Left ventricle myocardium superior (tissue), 1 donor: ENCODE results near the gene GPS1. TPM values are rescaled to one million over a fixed set of nuclear protein-coding genes. Genes with fewer than 3 reads are reported as not detected.

ENCODE experiments used
- ATAC-seq: fragments of 200-7000 bp; cut with Tn5 transposase; one replicate; pipeline ENCODE4 v1.9.1; 2020; ENCODE audit warnings: mild to moderate bottlenecking, moderate library complexity
- DNase-seq: peaks from one replicate; pipeline ENCODE4 v3.0.0-alpha.2; 2020
- intact Hi-C: fragments of 100-400 bp; cut with micrococcal nuclease; formaldehyde crosslinking; loops from one replicate; pipeline ENCODE4 v1.11.0; 2022
- total RNA-seq: library from RNA; stranded (reverse); fragmentation: NEBNext Ultra II Directional; extraction: Animal tissue kit (Norgen Biotek cat#: 25700); gene quantifications from one replicate; pipeline ENCODE4 v1.2.1, GENCODE V29; 2021
- donor health status: DM: no; HTN: yes; CAD: no; lungs with severe emphysema.

The GPS1 gene
- total RNA-seq, 1 donor from 2014 or later: 90.6 TPM

DNA sequence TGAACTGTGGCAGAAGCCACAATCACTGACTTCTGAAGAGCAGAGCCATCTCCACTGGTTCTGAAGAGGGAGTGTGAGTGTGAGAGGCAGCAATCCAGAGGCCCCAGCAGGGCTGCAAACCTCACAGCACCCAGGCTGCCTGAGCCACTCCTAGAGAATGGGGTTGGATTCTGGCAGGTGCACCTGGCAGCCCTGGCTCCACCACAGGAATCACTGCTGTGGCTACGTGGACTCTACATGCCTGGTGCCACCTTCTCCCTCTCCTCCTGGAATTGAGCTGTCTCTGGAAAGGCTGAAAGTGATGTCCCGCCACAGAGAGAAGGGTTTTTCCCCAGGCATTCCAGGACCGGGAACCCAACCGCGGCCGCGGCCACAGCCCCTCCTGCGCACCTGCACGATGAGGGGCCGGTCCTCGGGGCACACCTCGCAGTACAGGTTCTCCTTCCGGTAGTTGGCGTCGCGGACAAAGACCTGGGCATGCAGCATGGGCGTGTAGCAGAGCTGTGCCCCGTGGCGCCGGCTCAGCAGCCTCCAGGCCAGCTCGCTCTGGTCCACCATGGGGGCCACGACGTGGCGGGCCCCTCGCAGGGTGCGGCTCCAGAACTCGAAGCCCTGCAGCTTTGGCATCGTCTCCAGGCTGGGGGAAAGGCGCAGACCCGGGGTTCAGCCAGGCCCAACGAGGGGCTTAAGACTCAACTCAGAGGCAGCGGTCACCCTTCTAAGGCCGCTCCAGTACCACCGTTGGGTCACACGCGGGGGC lies 12.9 kb downstream of the GPS1 start:
- DNase-seq (no peak), ATAC-seq (no peak)
- intact Hi-C loops: no loop called here

DNA sequence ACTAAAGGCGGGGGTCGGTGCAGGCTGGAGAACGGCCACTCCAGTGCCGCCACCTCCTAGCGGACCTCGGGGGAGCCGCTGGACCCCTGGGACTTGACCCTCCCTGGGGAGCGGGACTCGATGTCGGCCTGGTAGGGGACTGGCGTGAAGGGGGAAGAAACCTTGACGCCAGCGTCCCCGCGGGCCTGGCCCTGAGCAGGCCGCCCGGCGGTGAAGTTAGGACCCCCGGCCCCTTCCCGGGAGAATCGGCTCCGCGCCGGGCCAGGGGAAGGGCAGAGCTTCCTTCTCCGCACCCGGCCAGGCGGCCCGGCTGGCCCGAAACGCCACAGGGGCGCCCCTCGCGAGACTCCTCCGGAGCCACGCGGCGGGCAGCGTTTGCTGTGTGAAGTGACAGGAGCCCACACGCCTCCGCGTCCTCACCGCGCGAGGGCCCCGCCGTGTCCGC lies 13.5 kb downstream of the GPS1 start:
- intact Hi-C loops: no loop called here
- DNase-seq: peak; percentile 57
- peak; percentile 10 for ATAC-seq

DNA sequence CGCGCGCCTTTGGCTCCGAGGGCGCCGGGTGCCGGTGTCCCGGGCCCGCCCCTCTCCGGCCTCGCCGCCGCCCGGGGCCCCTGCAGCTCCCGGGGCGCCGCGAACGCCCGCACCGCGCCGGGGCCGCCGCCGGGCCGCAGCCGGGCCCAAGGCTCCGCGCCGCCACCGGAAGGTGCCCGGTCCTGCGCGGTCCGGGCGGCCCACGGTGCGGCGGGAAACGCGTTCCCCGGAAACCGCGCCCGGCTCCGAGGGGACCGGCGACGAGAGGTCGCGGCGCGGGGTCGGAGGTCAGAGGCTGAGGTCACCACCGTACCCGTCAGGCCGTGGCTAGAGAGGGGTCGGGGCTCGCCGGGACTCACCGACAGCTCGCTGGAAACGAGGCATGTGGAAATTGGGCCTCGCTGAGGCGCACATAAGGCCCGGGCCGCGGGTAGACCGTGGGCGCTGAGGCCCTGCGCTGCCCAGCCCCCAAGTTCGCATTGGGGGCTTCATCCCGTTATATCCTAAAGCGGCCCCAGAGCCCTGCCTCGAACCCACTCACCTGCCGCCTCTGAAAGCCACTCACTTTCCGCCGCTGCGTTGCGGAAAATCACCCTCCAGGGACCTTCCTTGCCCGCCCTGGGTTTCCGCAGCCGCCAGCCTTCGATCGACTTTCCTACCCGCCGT lies 14.1 kb downstream of the GPS1 start, which contains the start of gene DUS1L:
TSS of gene DUS1L (minus strand) at position 167 of the 666 bp plus-strand sequence. CDS start 745 bp downstream, outside the sequence.
- intact Hi-C loops: no loop called here
- ATAC-seq: peak; percentile 87
- DNase-seq: peak; percentile 82

DNA sequence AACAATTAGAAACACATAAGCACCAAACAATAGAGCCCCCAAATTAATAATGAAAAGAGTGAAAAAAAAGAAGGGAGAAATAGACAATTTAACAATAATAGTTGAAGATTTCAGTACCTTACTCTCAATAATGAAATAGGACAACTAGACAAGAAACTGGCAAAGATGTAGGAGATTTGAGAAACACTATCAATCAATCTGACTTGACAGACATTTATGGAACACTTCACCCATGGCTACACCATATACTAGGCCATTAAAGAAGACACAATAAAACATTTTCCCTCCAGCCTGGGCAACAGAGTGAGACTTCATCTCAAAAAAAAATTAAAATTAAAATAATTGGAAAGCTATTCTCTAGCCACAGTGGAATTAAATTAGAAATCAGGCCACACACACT lies 18.9 kb downstream of the GPS1 start:
- intact Hi-C loops: no loop called here
- ATAC-seq (no peak), DNase-seq (no peak)

GRCh38 chr17:82072827-82073226 lies 21.1 kb downstream of the GPS1 start:
- intact Hi-C loops: no loop called here
- no peak for DNase-seq
- no peak for ATAC-seq

DNA sequence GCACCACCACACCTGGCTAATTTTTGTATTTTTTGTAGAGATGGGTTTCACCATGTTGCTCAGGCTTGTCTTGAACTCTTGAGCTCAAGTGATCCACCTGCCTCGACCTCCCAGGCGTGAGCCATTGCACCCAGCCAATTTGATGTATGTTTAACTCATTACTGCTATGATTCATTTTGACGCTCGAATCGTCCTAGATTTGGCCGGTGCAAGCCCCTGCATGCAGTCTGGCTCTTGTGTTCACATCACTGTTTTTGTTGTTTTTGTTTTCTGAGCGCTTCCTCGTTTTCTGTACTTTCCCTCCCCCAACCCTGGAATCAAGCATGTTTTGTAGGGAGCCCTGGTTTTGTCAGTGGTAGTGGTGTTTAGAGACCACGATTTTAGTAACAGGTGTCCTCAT lies 21.7 kb downstream of the GPS1 start:
- ATAC-seq (no peak), DNase-seq (no peak)
- intact Hi-C loops: no loop called here

DNA sequence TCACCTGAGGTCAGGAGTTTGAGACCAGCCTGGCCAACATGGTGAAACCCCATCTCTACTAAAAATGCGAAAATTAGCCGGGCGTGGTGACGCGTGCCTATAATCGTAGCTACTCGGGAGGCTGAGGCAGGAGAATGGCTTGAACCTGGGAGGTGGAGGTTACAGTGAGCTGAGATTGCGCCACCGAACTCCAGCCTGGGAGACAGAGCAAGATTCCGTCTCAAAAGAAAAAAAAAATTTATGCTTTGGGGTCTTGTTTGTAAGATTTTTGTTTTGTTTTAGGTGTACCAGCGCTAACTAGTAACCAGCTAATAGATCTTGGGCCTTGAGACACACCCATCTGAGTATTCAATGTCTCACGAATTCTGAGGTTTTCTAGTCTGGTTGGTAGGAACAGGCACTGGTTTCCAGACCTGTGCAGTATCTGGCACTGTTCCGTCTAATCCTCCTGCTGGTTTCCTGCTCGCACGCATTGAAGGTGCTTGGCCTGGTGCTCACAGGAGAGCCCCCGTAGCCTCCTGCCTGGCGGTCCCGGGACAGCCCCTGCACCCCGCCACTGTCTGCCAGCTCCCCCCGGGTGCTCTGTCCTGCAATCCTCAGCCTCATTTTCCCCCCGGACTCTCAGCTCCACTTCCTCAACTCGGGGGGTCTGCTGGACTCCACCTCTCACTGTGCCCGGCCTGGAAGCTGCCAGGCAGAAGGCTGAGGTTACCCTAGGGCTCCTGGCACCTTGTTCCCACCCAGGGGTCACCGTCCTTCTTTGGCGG lies 24.5 kb downstream of the GPS1 start:
- DNase-seq (no peak), ATAC-seq (no peak)
- intact Hi-C loops: no loop called here

DNA sequence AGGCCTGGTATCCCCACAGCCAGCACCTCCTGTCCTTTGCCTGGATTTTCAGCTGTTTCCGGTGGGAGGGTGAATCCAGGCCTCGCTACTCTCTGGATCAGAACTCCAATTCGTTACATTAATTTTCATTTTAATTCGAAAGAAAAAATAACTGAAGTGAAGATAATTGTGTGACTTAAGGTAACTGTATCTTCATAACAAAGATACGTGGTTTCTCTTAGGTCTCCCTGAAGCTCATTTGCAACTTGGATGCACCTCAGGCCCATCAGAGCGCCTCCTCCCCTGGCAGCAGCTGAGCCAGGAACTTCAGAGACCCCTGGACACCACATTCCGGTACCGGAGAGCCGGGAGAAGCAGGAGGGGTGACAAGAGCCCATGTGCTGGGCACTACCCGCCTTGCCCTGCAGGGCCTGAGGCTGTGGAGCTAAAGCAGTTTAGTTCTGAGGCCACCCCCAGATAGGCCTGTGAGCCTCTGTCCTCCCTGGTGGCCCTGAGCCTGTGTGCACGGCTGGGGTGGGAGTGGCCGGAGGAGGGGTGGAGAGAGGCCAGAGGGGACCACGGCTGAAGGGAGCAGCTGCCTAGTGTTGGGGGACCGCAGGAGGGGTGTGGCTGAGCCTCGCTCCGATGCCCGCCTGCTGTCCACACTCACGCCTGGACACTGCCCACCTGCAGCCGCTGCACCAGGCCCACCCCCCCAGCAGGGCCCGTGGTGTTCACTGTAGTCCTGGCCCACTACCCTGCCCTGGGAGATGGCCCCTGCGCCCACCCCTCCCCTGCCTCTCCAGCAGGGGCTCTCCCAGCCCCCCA lies 25.3 kb downstream of the GPS1 start:
- intact Hi-C loops: no loop called here
- DNase-seq (no peak), ATAC-seq (peak; percentile 48)

GRCh38 chr17:82077617-82078358 lies 26.1 kb downstream of the GPS1 start:
- intact Hi-C loops: no loop called here
- DNase-seq (no peak), ATAC-seq (peak; percentile 37)

- intact Hi-C loops: no loop called here
- DNase-seq: no peak
- ATAC-seq: no peak
Measured at GRCh38 chr17:82078433-82078832, 26.7 kb downstream of the GPS1 start.

- DNase-seq (no peak), ATAC-seq (no peak)
- intact Hi-C loops: no loop called here
Measured at GRCh38 chr17:82079001-82079677, 27.4 kb downstream of the GPS1 start.

DNA sequence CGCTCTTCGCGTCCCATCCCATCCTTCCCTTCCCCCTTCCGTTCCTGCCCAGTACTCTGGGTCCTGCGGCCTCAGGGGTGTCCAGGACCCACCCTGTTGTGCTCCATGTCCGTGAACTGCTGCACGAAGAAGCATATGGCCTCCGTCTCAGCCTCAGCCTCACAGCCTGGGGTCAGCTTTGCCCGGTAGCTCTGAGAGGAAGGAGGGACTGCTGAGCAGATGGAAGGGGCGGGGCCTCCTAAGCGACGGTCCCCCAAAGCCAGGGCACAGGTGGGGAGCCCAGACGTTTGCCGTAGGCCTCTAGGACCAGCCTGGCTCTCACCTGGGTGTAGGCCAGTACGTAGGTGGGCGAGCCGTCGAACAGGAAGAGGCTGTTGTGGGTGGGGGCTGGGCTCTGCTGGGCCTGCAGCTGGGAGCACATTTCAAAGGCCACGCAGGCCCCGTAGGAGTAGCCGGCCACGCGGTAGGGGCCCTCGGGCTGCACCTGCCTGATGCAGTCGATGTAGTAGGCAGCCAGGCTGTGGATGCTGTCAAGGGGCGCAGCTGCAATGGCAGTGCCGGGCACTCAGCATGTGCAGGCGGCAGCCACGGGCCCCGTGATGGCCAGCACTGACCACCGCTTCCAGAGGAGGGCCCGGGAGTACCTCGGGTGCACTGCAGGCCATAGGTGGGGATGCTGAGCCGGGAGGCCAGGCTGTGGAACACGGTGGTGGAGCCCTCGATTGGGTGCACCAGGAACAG lies 28.5 kb downstream of the GPS1 start:
- DNase-seq (no peak), ATAC-seq (no peak)
- intact Hi-C loops: no loop called here

- DNase-seq: no peak
- intact Hi-C loops: no loop called here
- no peak for ATAC-seq
Measured at GRCh38 chr17:82080789-82081464, 29.2 kb downstream of the GPS1 start.

DNA sequence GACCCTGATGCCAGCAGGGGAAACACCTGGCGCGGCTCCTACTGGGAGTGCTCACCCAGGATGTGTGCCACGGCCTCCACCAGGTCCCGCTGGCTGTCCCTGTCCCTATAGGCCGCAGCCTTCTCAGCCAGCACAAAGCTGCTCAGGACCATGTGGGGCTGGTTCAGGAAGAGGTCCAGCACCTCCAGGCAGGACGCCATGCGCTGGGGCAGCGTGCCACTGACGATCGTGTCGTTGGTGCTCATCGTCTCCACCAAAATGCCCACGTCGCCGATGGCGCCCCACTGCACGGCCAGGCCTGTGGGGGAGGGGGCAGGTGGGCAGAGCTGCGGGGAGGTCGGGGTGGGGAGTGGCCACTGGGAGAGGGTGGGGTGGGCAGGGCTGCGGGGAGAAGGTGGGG lies 29.8 kb downstream of the GPS1 start:
- DNase-seq (no peak), ATAC-seq (no peak)
- intact Hi-C loops: no loop called here

DNA sequence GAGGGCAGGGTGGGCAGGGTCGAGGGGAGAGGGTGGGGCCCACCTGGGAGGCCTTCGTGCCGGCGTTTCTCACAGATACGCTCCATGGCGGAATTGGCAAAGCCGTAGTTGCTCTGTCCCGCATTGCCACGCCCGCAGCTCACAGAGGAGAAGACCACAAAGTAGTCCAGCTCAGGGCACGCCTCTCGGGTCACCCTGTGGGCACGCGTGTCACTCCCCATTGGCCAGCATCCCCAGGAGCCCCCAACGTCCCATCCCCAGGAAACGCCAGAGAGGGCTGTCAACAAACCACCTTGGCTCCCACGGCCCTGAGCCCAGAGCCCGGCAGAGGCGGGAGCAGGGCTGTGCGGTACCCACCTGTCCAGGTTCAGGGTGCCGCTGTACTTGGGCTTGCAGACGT lies 30.3 kb downstream of the GPS1 start:
- DNase-seq (no peak), ATAC-seq (no peak)
- intact Hi-C loops: no loop called here

- no peak for ATAC-seq
- no peak for DNase-seq
- intact Hi-C loops: no loop called here
Measured at GRCh38 chr17:82082456-82082855, 30.8 kb downstream of the GPS1 start.

GRCh38 chr17:82083009-82083408 lies 31.3 kb downstream of the GPS1 start:
- intact Hi-C loops: no loop called here
- ATAC-seq (no peak), DNase-seq (no peak)
